Natural killer cell (primary cell): Measurements from ENCODE around the gene RAB40C. TPM values are rescaled to one million over a fixed set of nuclear protein-coding genes. Genes with fewer than 3 reads are reported as not detected.

Experiments used
- ATAC-seq, 3 donors: fragments of 150-1000 bp in 2 of 3; fragments of 200-7000 bp in 1 of 3; cut with Tn5 transposase; 1 replicate in 1 of 3; 2 replicates in 2 of 3; pipeline ENCODE4 v1.10.0; 2021; ENCODE audit warnings: mild to moderate bottlenecking in 2 of 3, moderate library complexity in 2 of 3
- DNase-seq, 2 donors: peaks; one replicate each; pipeline versions ENCODE4 v3.0.0 to v3.0.0-alpha.2; 2013 to 2021; ENCODE audit warnings: mixed read lengths in 1 of 2
- H3K27ac ChIP-seq: one replicate; pipeline ENCODE4 v1.5.1; 2013; ENCODE audit warnings: mild to moderate bottlenecking, low read length
- H3K27me3 ChIP-seq: one replicate; pipeline ENCODE4 v1.6.1; 2013; ENCODE audit warnings: low read length; ENCODE audit not compliant: control insufficient read depth, insufficient read depth
- H3K36me3 ChIP-seq: one replicate; pipeline ENCODE4 v1.6.1; 2013; ENCODE audit warnings: low read length; ENCODE audit not compliant: control insufficient read depth, insufficient read depth
- H3K4me1 ChIP-seq: one replicate; pipeline ENCODE4 v1.6.1; 2013; ENCODE audit warnings: low read length; ENCODE audit not compliant: control insufficient read depth, insufficient read depth
- H3K4me3 ChIP-seq: one replicate; pipeline ENCODE4 v1.5.1; 2013; ENCODE audit warnings: low read length
- H3K9me3 ChIP-seq: one replicate; pipeline ENCODE4 v1.6.1; 2013; ENCODE audit warnings: low read length; ENCODE audit not compliant: control insufficient read depth, insufficient read depth
- H3K27ac Mint-ChIP-seq, 2 donors: one replicate each; pipeline ENCODE4 v1.8.0; 2022; ENCODE audit warnings: mild to moderate bottlenecking in 2 of 2, mixed read lengths in 2 of 2, moderate library complexity in 1 of 2
- H3K27me3 Mint-ChIP-seq, 2 donors: one replicate each; pipeline ENCODE4 v1.8.0; 2022; ENCODE audit warnings: low read depth in 2 of 2, mixed read lengths in 2 of 2
- H3K36me3 Mint-ChIP-seq: one replicate; pipeline ENCODE4 v1.8.0; 2022; ENCODE audit warnings: mixed read lengths
- H3K4me1 Mint-ChIP-seq, 2 donors: one replicate each; pipeline ENCODE4 v1.8.0; 2022; ENCODE audit warnings: mixed read lengths in 2 of 2
- H3K4me3 Mint-ChIP-seq: one replicate; pipeline ENCODE4 v1.8.0; 2022; ENCODE audit warnings: mild to moderate bottlenecking, moderate library complexity, mixed read lengths
- H3K9me3 Mint-ChIP-seq, 2 donors: one replicate each; pipeline ENCODE4 v1.8.0; 2022; ENCODE audit warnings: mixed read lengths in 2 of 2
- CTCF ChIP-seq: fragments of 200-600 bp; IDR thresholded peaks from one replicate; pipeline ENCODE4 v1.8.0; 2022; ENCODE audit warnings: antibody characterized with exemption
- WGBS: methylation state at CpG from one replicate; pipeline ENCODE4 v1.1.7; 2013; ENCODE audit warnings: missing lambda C conversion rate; ENCODE audit not compliant: insufficient coverage; 5-methylcytosine and 5-hydroxymethylcytosine counted together
- intact Hi-C: fragments of 100-400 bp; cut with micrococcal nuclease; formaldehyde crosslinking; loops from one replicate; pipeline ENCODE4 v1.14.2; 2022
- total RNA-seq, 4 donors: library from RNA; stranded (reverse); fragments of 120-200 nt in 1 of 4; gene quantifications; one replicate each; pipeline versions ENCODE4 v1.2.3 to v1.2.4, GENCODE V29; 2013 to 2022

RAB40C gene
- total RNA-seq, 3 donors from 2014 or later (not counting 1 experiment from before 2014, with no cell fraction given), result 12.7 to 20.8 (median 20.0) TPM

GRCh38 chr16:662095-662494 lies 72.2 kb downstream of the RAB40C start:
- H3K36me3 Mint-ChIP-seq, result no peaks in the 10 kb centered on the region

GRCh38 chr16:662597-662996 lies 72.7 kb downstream of the RAB40C start:
- H3K36me3 ChIP-seq, result no peaks in the 10 kb centered on the region
- H3K9me3 ChIP-seq, result no peaks in the 10 kb centered on the region
- Mint-ChIP-seq H3K27me3 (no peaks in the 10 kb centered on the region), H3K4me1 (peaks cover 4 to 15% of the 10 kb centered on the region in 2 donors), H3K9me3 (no peaks in the 10 kb centered on the region), H3K27ac (no peak overlapping the region), H3K36me3 (no peaks in the 10 kb centered on the region), H3K4me3 (no peak overlapping the region)
- TF ChIP-seq CTCF, result no peak
- no peak overlapping the region for H3K4me3 ChIP-seq
- intact Hi-C loops, result loop anchor here (5.0 kb wide), 1 partner anchor 270 kb away; no protein-coding TSS in a partner anchor
- H3K4me1 ChIP-seq, result peaks cover 27% of the 10 kb centered on the region
- DNase-seq (no peak), ATAC-seq (no peak)
- WGBS, result 93% methylated on average over 21 of the region's 21 CpGs
- no peaks in the 10 kb centered on the region for H3K27me3 ChIP-seq
- no peak overlapping the region for H3K27ac ChIP-seq

More at GRCh38 chr16:662095-662494, 72.2 kb downstream of the RAB40C start:
- no peak for ATAC-seq
- intact Hi-C loops, result loop anchor here (5.0 kb wide), 1 partner anchor 270 kb away; no protein-coding TSS in a partner anchor
- Mint-ChIP-seq H3K4me1 (peaks cover 4 to 13% of the 10 kb centered on the region in 2 donors), H3K9me3 (no peaks in the 10 kb centered on the region), H3K27ac (no peak overlapping the region), H3K4me3 (no peak overlapping the region), H3K27me3 (no peaks in the 10 kb centered on the region)
- no peak overlapping the region for H3K4me3 ChIP-seq
- H3K27ac ChIP-seq, result no peak overlapping the region
- no peaks in the 10 kb centered on the region for H3K27me3 ChIP-seq
- peaks cover 22% of the 10 kb centered on the region for H3K4me1 ChIP-seq
- WGBS, result 96% methylated on average over 19 of the region's 19 CpGs
- DNase-seq, result no peak
- TF ChIP-seq CTCF, result no peak
- H3K9me3 ChIP-seq, result no peaks in the 10 kb centered on the region
- H3K36me3 ChIP-seq, result no peaks in the 10 kb centered on the region

GRCh38 chr16:666572-666971 lies 76.7 kb downstream of the RAB40C start:
- no peak for DNase-seq

More at GRCh38 chr16:666572-666971, 76.7 kb downstream of the RAB40C start:
- Histone ChIP-seq H3K4me3 (no peak overlapping the region), H3K9me3 (no peaks in the 10 kb centered on the region), H3K4me1 (peaks cover 24% of the 10 kb centered on the region), H3K36me3 (peaks cover 16% of the 10 kb centered on the region), H3K27ac (no peak overlapping the region), H3K27me3 (no peaks in the 10 kb centered on the region)
- intact Hi-C loops, result no loop called here
- Mint-ChIP-seq H3K36me3 (no peaks in the 10 kb centered on the region), H3K27me3 (no peaks in the 10 kb centered on the region), H3K27ac (no peak overlapping the region), H3K9me3 (no peaks in the 10 kb centered on the region), H3K4me3 (no peak overlapping the region), H3K4me1 (peaks cover 0 to 5% of the 10 kb centered on the region in 2 donors)
- 94% methylated on average over 13 of the region's 13 CpGs for WGBS
- no peak for TF ChIP-seq CTCF
- ATAC-seq, result no peak
